AG10803 (cell line): ENCODE results near the gene SLC7A10.
A peak's percentile ranks its signal among the peaks of the same experiment; 100 is the strongest.
"Not testable (repeated sequence)": the region's sequence is repeated elsewhere in the genome, so short reads cannot be mapped to it uniquely, and the experiment has no call there.

Experiments
- DNase-seq: peaks from one replicate; pipeline ENCODE4 v3.0.0; 2010; ENCODE audit warnings: low read depth
- H3K4me3 ChIP-seq: 2 replicates; pipeline ENCODE4 v1.5.1; 2011; ENCODE audit warnings: mild to moderate bottlenecking, low read length, control low read depth
- CTCF ChIP-seq: conservative IDR thresholded peaks from 2 replicates; pipeline ENCODE4 v1.5.1; 2011; ENCODE audit warnings: mild to moderate bottlenecking, low read length, control low read depth, inconsistent platforms

Gene SLC7A10

GRCh38 chr19:33194532-33194885 is 31.1 kb downstream of the SLC7A10 start:
- DNase-seq, result no peak
- peak overlapping the region; percentile 65 for H3K4me3 ChIP-seq
- TF ChIP-seq CTCF, result no peak

GRCh38 chr19:33193865-33194362 is 31.7 kb downstream of the SLC7A10 start, which contains the start of gene LRP3:
Gene LRP3 (plus strand): TSS chr19:33194330. CDS start chr19:33194786, 456 bp downstream.
- DNase-seq, result peak; percentile 20
- H3K4me3 ChIP-seq, result peak within 1 kb of the TSS; percentile 65
- no peak for TF ChIP-seq CTCF

- TF ChIP-seq CTCF, result no peak
- peak overlapping the region; percentile 39 for H3K4me3 ChIP-seq
- DNase-seq, result no peak
Measured at GRCh38 chr19:33193269-33193864, 32.3 kb downstream of the SLC7A10 start.

- no peak for DNase-seq
- no peak; the same call in 1 of the 2 replicates for TF ChIP-seq CTCF
- no peak overlapping the region for H3K4me3 ChIP-seq
Measured at GRCh38 chr19:33192010-33192409, 33.6 kb downstream of the SLC7A10 start.

GRCh38 chr19:33191501-33191900 is 34.1 kb downstream of the SLC7A10 start:
- no peak for DNase-seq
- H3K4me3 ChIP-seq, result no peak overlapping the region
- TF ChIP-seq CTCF, result no peak

- not testable (repeated sequence) for H3K4me3 ChIP-seq, DNase-seq
Measured at GRCh38 chr19:33191092-33191491, 34.6 kb downstream of the SLC7A10 start.

DNA sequence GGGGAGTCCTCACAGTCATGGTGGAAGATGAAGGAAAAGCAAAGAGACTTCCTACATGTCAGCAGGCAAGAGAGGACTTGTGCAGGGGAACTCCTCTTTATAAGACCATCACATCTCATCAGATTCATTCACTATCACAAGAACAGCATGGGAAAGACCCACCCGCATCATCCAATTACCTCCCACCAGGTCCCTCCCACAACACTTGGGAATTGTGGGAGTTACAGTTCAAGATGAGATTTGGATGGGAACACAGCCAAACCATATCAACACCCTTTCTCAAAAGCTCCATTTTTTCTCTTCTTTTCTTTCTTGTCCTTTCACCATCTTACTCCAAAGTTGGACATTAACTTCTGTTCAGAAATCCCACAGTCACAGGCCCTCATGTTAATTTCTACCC is 36.2 kb downstream of the SLC7A10 start:
- no peak for DNase-seq
- no peak for TF ChIP-seq CTCF
- no peak overlapping the region for H3K4me3 ChIP-seq
